Activated CD4-positive, alpha-beta memory T cell treated with anti-CD3 and anti-CD28 coated beads, Interleukin-2, amount 10 ng/mL, durations not matched to agents 7 days and 5 days (primary cell): ENCODE measurements around the gene SAMD8. TPM values are rescaled to one million over a fixed set of nuclear protein-coding genes. Genes with fewer than 3 reads are reported as not detected.
A peak's percentile ranks its signal among the peaks of the same experiment; 100 is the strongest.

ENCODE experiments used
- CTCF ChIA-PET: fragments of 350-600 bp; sonication (Branson Sonifier 250); formaldehyde crosslinking; loops from one replicate; lab custom pipeline; 2021; ENCODE audit warnings: antibody characterized with exemption, inconsistent platforms; lab: Charles Lee
- POLR2A ChIA-PET: fragments of 350-600 bp; sonication (Branson Sonifier 250); formaldehyde crosslinking; loops from one replicate; lab custom pipeline; 2021; ENCODE audit warnings: antibody characterized with exemption; lab: Charles Lee
- DNase-seq: peaks from one replicate; pipeline ENCODE4 v3.0.0-alpha.2; 2020
- H3K27ac Mint-ChIP-seq: one replicate; pipeline ENCODE4 v1.8.0; 2021; ENCODE audit warnings: mild to moderate bottlenecking, mixed read lengths
- H3K27me3 Mint-ChIP-seq: one replicate; pipeline ENCODE4 v1.8.0; 2021; ENCODE audit warnings: mixed read lengths
- H3K36me3 Mint-ChIP-seq: one replicate; pipeline ENCODE4 v1.8.0; 2021; ENCODE audit warnings: low read depth, mixed read lengths
- H3K4me1 Mint-ChIP-seq: one replicate; pipeline ENCODE4 v1.8.0; 2021; ENCODE audit warnings: mixed read lengths
- H3K4me3 Mint-ChIP-seq: one replicate; pipeline ENCODE4 v1.8.0; 2021; ENCODE audit warnings: mild to moderate bottlenecking, mixed read lengths
- H3K9me3 Mint-ChIP-seq: one replicate; pipeline ENCODE4 v1.8.0; 2021; ENCODE audit warnings: mixed read lengths
- total RNA-seq, 2 experiments: library from RNA; stranded (reverse); gene quantifications; one replicate each; pipeline ENCODE4 v1.2.3, GENCODE V29; 2021

Gene SAMD8
- total RNA-seq, 2 experiments from 2014 or later = 13.9 to 14.1 TPM

DNA sequence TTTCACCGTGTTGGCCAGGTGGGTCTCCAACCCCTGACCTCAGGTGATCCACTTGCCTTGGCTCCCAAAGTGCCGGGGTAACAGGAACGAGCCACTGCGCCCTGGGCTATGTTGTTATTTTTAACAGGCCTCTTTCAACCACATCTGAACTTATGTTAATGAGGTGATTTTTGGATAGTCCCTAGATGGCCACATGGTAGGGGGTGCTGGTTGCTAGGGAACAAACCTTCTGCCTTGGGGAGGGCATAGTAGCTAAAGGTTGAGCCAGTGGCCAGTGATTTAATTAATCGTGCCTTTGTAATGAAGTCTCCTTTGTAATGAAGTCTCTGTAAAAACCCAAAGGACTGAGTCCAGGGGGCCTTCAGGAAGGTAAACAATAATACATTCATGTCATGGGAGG, 115.2 kb downstream of the SAMD8 start:
- no peak for DNase-seq
- CTCF ChIA-PET = interaction anchor here (1.4 to 1.5 kb wide), 2 partner anchors 11 to 39 kb away, joined by 6 to 8 read pairs; no protein-coding TSS in a partner anchor
- Mint-ChIP-seq H3K4me1 (peaks cover 50% of the 10 kb centered on the region), H3K27ac (peak overlapping the region; percentile 16), H3K27me3 (no peaks in the 10 kb centered on the region), H3K4me3 (no peak overlapping the region), H3K9me3 (no peaks in the 10 kb centered on the region), H3K36me3 (peaks cover 69% of the 10 kb centered on the region)
- POLR2A ChIA-PET = interaction anchor here (0.6 to 3.8 kb wide), 5 partner anchors 7 to 313 kb away, joined by 4 to 18 read pairs (median 9); partner anchors contain the start of gene VDAC2

DNA sequence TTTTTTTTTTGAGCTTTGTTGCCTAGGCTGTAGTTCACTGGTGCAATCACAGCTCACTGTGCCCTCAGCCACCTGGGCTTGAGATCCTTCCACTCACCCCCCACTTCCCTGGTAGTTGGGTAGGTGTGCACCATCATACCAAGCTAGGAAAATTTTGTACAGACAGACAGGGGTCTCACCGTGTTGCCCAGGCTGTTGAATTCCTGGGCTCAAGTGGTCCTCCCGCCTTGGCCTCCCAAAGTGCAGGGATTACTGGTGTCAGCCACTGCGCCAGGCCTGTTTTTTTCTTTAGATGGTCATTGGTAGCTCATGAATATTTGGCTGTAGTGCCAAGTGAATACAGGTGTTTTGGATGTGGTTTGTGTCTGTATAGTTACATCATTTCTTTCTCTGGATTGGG, 116.8 kb downstream of the SAMD8 start:
- ChIA-PET CTCF (interaction anchor here (1.0 to 11.0 kb wide), 3 partner anchors 9 to 40 kb away, joined by 3 to 215 read pairs (median 130); partner anchors contain the start of gene VDAC2), POLR2A (interaction anchor here (1.7 to 2.6 kb wide), 4 partner anchors 12 to 41 kb away, joined by 4 to 18 read pairs (median 7); partner anchors contain the start of gene VDAC2)
- no peaks in the 10 kb centered on the region for H3K27me3 Mint-ChIP-seq
- peak overlapping the region; percentile 67 for H3K27ac Mint-ChIP-seq
- H3K4me3 Mint-ChIP-seq = no peak overlapping the region
- no peak for DNase-seq
- H3K9me3 Mint-ChIP-seq = no peaks in the 10 kb centered on the region
- H3K36me3 Mint-ChIP-seq = peaks cover 72% of the 10 kb centered on the region
- H3K4me1 Mint-ChIP-seq = peaks cover 57% of the 10 kb centered on the region

DNA sequence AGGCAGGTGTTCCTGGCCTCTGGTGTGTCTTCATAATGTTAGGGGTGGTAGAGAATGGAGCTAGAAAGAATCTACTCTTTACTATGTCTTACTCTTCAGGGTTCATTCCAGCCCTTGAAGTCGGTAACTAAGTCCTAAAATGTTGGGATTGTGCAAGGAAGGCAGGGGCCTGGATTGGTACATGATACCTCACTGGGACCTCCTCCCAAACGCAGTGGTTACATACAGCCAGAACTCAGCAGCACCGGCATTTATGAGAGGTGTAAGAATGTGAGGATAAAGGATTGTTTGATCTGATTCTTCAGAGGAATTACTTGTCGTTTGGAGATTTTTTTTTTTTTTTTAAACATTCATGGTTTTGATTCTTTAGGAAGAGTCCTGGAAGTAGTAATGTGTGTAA, 117.4 kb downstream of the SAMD8 start:
- peaks cover 69% of the 10 kb centered on the region for H3K36me3 Mint-ChIP-seq
- no peaks in the 10 kb centered on the region for H3K9me3 Mint-ChIP-seq
- no peak overlapping the region for H3K4me3 Mint-ChIP-seq
- no peaks in the 10 kb centered on the region for H3K27me3 Mint-ChIP-seq
- DNase-seq = no peak
- POLR2A ChIA-PET = interaction anchor here (1.7 to 8.8 kb wide), 4 partner anchors 13 to 41 kb away, joined by 4 to 193 read pairs (median 12); partner anchors contain the start of gene VDAC2
- H3K27ac Mint-ChIP-seq = peak overlapping the region; percentile 67
- H3K4me1 Mint-ChIP-seq = peaks cover 59% of the 10 kb centered on the region
- CTCF ChIA-PET = interaction anchor here (0.6 to 11.0 kb wide), 4 partner anchors 10 to 44 kb away, joined by 3 to 215 read pairs (median 66); partner anchors contain the start of gene VDAC2

DNA sequence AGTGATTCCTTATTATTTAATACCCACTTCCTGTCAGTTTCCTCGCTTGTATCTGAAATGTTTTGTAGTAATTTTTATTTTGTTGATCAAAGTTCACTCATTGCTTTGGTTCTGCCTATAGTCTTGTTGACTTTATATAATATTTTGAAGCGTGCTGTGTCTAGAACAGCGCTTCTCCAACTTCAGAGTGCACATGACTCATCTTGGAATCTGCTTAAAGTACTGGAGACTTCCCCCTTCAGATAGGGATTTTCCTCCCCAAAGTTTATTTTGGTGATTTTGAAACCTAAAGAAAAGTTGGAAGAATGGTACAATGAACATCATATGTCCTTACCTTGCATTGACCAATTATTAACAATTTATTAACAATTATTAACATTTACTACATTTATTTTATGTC, 118.5 kb downstream of the SAMD8 start:
- peaks cover 49% of the 10 kb centered on the region for H3K4me1 Mint-ChIP-seq
- POLR2A ChIA-PET = interaction anchor here (0.6 to 8.8 kb wide), 6 partner anchors 12 to 644 kb away, joined by 3 to 193 read pairs (median 12); partner anchors contain the start of genes SAMD8 and VDAC2
- H3K27ac Mint-ChIP-seq = peak overlapping the region; percentile 48
- H3K27me3 Mint-ChIP-seq = no peaks in the 10 kb centered on the region
- CTCF ChIA-PET = interaction anchor here (0.6 to 11.0 kb wide), 18 partner anchors 8 to 120 kb away, joined by 3 to 215 read pairs (median 5); partner anchors contain the start of genes SAMD8 and VDAC2
- H3K9me3 Mint-ChIP-seq = no peaks in the 10 kb centered on the region
- H3K36me3 Mint-ChIP-seq = peaks cover 58% of the 10 kb centered on the region
- H3K4me3 Mint-ChIP-seq = no peak overlapping the region
- DNase-seq = no peak

DNA sequence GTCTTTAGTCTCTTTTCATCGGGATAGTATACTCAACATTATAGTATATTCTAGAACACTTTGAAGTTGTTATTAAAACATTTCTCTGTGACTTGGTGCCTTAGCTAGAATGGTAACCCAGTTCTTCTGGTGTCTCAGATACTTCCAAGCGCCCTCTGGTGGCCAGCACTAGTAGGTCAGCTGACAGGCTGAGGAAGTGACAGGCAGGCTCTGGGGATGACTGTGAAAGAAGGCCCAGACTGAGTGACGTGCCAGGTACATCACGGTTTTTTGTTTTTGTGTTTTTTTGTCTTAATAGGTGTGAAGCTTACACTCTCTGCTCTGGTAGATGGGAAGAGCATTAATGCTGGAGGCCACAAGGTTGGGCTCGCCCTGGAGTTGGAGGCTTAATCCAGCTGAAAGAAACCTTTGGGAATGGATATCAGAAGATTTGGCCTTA, 119.2 kb downstream of the SAMD8 start:
- Mint-ChIP-seq H3K9me3 (no peaks in the 10 kb centered on the region), H3K27ac (peak overlapping the region; percentile 83), H3K4me3 (no peak overlapping the region), H3K27me3 (no peaks in the 10 kb centered on the region), H3K4me1 (peaks cover 43% of the 10 kb centered on the region), H3K36me3 (peaks cover 52% of the 10 kb centered on the region)
- ChIA-PET CTCF (interaction anchor here (0.6 to 11.0 kb wide), 19 partner anchors 9 to 968 kb away, joined by 3 to 215 read pairs (median 5); partner anchors contain the start of genes SAMD8 and VDAC2), POLR2A (interaction anchor here (0.6 to 8.8 kb wide), 6 partner anchors 13 to 645 kb away, joined by 3 to 193 read pairs (median 12); partner anchors contain the start of genes SAMD8 and VDAC2)
- DNase-seq = peak; percentile 94

Other genes with a start within 250 kb of the SAMD8 start
- 100 to 1,000 TPM; 128 to 133 TPM for gene VDAC2, start 99.1 kb downstream of the SAMD8 start, total RNA-seq
- 10 to 100 TPM; 34.2 to 34.8 TPM for gene COMTD1, start 124.3 kb downstream of the SAMD8 start, total RNA-seq